ENCODE results near the gene REG4.

REG4 gene

GRCh38 chr1:119762953-119763352, 48.3 kb downstream of the REG4 start:
- TF ChIP-seq POLR2AphosphoS5 (IDR thresholded peaks at IDR 0.05; ENCODE audit: low read depth) (no peak), REST (IDR thresholded peaks at IDR 0.05; ENCODE audit: insufficient replicate concordance, low read depth) (no peak), CTCF (IDR thresholded peaks at IDR 0.05; ENCODE audit: insufficient read depth, low read length) (no peak), GABPA (IDR thresholded peaks at IDR 0.05; ENCODE audit: low read depth) (no peak), SPI1 (IDR thresholded peaks at IDR 0.05; ENCODE audit: borderline replicate concordance, low read depth) (no peak)
- Histone ChIP-seq H3K27me3 (ENCODE audit: insufficient read depth, poor library complexity, severe bottlenecking) (no peaks in the 10 kb centered on the region), H3K4me3 (replicated peaks; ENCODE audit: insufficient read depth, low read length) (no peak overlapping the region), H3K27ac (replicated peaks) (no peak overlapping the region)
- DNase-seq (ENCODE audit: low read depth in 1 of 2, low spot score in 1 of 2) = no peak

GRCh38 chr1:119762409-119762808, 48.9 kb downstream of the REG4 start:
- Histone ChIP-seq H3K27ac (replicated peaks) (no peak overlapping the region), H3K4me3 (replicated peaks; ENCODE audit: insufficient read depth, low read length) (no peak overlapping the region), H3K27me3 (ENCODE audit: insufficient read depth, poor library complexity, severe bottlenecking) (no peaks in the 10 kb centered on the region)
- TF ChIP-seq POLR2AphosphoS5 (IDR thresholded peaks at IDR 0.05; ENCODE audit: low read depth) (no peak), SPI1 (IDR thresholded peaks at IDR 0.05; ENCODE audit: borderline replicate concordance, low read depth) (no peak), GABPA (IDR thresholded peaks at IDR 0.05; ENCODE audit: low read depth) (no peak), REST (IDR thresholded peaks at IDR 0.05; ENCODE audit: insufficient replicate concordance, low read depth) (no peak), CTCF (IDR thresholded peaks at IDR 0.05; ENCODE audit: insufficient read depth, low read length) (no peak)
- no peak for DNase-seq (ENCODE audit: low read depth in 1 of 2, low spot score in 1 of 2)

- Histone ChIP-seq H3K27ac (replicated peaks) (no peak overlapping the region), H3K4me3 (replicated peaks; ENCODE audit: insufficient read depth, low read length) (no peak overlapping the region), H3K27me3 (ENCODE audit: insufficient read depth, poor library complexity, severe bottlenecking) (no peaks in the 10 kb centered on the region)
- DNase-seq (ENCODE audit: low read depth in 1 of 2, low spot score in 1 of 2) = no peak
- TF ChIP-seq GABPA (IDR thresholded peaks at IDR 0.05; ENCODE audit: low read depth) (no peak), POLR2AphosphoS5 (IDR thresholded peaks at IDR 0.05; ENCODE audit: low read depth) (no peak), CTCF (IDR thresholded peaks at IDR 0.05; ENCODE audit: insufficient read depth, low read length) (no peak), REST (IDR thresholded peaks at IDR 0.05; ENCODE audit: insufficient replicate concordance, low read depth) (no peak), SPI1 (IDR thresholded peaks at IDR 0.05; ENCODE audit: borderline replicate concordance, low read depth) (no peak)
These were observed 52.7 kb downstream of the REG4 start for GRCh38 chr1:119758584-119758983.

Measured in HL-60 (cell line).